DMS53 treated with DMSO at 0.1 percent for 48 hours (cell line): ENCODE measurements around the gene PLTP.
A peak's percentile ranks its signal among the peaks of the same experiment; 100 is the strongest.
"Not testable (repeated sequence)": the region's sequence is repeated elsewhere in the genome, so short reads cannot be mapped to it uniquely, and the experiment has no call there.

Source experiments
- DNase-seq: peaks from one replicate; lab custom pipeline; 2025; ENCODE audit not compliant: unreplicated experiment; lab: John Stamatoyannopoulos, UW

PLTP gene

DNA sequence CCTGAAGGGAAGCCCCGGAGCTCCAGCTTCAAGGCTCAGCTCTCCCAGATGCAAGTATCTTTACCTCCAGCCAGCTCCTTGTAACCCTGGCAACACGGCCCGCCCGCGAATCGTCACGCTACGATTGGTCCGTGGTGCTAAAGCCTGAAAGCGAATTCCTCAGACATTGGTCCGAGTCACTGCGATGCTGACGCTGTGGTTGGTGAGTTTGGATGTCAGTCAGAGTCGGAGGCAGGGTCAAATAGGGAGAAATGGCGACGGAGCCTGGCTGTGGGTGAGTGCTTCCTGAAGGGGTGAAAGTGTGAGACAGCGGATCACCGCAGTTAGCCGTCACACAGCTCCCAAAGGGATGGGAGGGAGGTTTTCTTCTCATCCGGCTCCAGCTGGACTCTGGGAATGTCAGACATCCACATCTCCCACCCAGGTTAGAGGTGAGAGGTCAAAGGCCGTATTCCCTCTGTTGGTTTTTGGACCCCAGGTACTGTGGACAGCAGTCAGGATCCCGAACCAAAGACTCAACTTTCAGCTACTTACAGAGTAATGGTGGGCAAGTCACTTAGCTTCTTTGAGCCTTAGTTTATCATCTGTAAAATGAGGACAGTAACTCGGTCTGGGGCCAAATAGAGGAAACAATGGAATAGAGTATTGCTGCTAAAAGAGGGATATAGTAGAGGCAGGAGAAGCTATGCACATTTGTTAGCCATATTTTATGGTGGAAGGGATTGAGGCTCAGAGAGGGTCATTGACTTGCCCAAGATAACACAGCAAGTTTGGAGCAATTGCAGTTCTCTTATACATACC, 30.8 kb downstream of the PLTP start, which contains the start of gene ZSWIM1:
ZSWIM1 (plus strand) TSS at position 240 of the 801 bp plus-strand sequence. CDS start 1,366 bp downstream, outside the sequence.
- DNase-seq, result peak; percentile 99

DNA sequence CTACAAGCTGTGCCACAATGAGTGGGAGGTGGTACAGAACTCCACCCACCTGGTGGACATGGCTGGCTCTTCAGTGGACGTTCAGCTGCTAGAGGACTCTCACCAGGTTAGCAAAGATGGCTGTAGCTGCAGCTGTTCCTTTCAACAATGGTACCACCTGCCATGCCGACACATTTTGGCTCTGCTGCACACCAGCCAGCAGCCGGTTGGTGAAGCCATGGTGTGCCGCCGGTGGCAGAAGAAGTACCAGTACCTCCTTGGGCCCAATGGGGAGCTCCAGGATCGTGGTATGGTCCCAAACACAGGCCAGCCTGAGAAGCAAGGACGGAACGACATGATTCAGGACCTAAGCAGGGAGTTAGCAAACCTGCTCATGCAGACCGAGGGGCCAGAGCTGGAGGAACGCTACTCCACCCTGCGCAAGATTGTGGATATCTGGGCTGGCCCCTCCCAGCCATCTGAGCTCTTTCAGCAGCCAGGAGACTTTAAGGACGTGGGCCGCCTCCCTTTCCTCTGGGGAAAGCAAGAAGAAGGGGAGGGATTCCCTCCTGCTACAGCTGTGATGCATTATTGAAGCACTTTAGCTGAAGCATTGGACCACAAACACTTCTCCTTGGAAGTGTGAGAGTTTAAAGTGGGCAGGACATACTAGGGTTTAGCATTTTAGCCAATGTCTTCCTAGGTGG, 33.7 kb downstream of the PLTP start:
- no peak for DNase-seq

DNA sequence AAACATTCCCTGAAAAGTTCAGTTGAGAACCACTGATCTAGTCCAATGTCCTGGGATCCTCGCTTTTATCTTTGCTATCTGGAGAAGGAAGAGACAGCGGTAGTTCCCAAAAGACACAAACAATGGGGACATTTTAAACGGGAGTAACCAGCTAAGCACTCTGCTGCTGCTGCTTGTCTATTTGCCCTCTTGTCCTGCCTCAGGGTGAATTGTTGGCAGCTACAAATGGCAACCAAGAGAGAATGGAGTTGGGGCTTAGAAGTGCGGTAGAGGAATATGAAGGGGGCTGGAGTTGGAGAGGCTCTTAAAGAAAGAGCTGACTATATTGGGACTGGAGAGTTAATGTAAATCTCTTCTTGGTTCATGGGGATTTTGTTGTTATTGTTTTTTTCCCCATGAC, 37.4 kb downstream of the PLTP start:
- DNase-seq, result no peak

DNA sequence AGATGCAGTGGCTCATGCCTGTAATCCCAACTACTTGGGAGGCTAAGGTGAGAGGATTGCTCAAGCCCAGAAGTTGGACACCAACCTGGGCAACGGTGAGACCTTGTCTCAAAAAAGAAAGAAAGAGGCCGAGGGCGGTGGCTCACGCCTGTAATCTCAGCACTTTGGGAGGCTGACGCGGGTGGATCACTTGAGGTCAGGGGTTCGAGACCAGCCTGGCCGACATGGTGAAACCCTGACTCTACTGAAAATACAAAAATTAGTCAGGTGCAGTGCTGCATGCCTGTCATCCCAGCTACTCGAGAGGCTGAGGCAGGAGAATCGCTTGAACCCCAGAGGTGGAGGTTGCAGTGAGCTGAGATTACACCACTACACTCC, 37.9 kb downstream of the PLTP start:
- DNase-seq, result not testable (repeated sequence)

DNA sequence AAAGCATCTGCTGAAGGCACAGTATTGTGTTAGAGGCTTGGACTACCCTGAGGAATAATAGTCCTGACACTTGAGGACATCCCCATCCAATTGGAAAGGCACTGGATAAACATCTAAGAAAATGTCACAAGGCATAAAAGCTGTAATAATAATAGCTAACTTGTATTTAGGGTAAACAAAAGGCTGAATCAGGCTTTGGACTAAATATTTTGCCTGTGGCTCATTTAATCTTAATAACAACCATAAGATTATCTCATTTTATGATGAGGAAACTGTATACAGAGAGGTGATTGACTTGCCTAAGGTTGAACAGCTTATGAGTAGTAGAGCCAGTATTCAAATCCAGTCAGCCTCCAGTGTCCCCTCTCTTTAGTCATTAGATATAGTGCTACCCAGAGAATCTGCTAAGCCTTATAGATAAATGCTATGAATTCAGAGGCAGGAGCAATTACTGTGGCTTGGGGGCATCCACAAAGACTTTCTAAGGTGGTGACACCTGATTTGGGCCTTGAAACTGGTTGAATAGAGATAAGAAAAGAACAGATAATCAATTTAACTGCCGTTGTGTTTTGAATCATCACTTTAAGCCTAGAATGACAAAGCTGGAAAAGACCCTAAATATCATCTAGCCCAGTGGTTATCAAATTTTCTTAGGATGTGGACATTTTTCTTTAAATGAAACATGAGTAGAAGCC, 38.4 kb downstream of the PLTP start:
- no peak for DNase-seq

DNA sequence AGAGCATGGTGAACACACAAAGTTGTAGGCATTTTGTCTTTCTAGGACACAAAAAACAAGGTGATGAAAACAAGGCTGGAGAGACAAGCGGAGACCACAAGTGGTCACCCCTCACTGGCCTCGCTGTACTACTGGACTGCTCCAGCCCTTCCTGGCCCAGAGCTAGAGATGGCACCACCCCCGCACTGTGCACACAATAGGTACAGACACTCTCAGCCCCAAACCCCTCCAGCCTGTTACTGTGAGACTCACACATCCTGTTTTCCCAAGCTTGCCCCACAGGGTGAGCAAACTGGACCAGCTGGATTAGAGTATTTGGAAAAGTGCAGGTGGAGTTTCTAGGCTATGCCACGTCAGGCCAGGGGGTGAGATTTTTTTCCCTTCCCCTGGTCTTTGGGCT, 39.3 kb downstream of the PLTP start:
- DNase-seq, result no peak

DNA sequence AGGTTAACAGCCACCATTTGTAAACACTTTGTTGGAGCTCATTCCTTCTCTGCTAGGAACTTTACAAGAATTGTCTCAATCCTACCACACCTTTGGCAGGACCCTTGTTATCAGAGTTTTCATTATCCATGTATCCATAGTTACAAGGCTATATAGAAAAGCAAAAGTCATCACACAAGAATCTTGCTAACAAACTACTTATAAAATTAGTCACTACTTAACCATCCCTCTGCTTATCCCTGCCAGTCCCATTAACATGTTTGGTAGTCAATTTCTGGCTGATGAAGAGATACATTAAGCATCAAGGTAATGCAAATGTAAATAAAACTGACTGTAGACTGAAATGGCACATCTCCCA, 44.2 kb downstream of the PLTP start:
- no peak for DNase-seq

DNA sequence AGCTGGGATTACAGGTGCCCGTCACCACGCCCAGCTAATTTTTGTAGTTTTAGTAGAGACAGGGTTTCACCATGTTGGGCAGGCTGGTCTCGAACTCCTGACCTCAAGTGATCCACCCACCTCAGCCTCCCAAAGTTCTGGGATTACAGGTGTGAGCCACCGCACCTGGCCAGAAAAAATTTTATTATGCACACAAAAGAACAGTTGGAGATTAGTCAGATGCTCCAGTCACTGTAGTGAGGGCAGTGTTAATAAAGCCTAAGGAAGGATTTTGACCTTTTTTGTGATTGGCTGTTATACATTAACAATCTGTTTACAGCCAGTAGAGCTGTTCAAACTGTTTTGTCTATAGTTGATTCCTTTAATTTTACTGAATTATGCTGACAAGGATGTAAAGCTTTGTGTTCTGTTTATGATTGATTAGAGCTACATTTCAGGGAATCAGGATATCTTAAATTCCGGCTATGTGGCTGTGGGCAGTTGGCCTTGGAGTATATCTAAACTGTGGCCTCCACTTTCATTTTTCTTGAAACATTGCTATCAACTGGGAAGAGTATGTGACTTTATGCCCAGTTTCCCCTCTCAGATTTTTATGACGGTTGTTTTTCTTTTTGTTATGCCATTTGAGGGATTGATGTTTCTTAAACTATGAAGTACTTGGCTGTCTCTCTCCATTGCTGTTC, 44.7 kb downstream of the PLTP start:
- DNase-seq, result no peak

DNA sequence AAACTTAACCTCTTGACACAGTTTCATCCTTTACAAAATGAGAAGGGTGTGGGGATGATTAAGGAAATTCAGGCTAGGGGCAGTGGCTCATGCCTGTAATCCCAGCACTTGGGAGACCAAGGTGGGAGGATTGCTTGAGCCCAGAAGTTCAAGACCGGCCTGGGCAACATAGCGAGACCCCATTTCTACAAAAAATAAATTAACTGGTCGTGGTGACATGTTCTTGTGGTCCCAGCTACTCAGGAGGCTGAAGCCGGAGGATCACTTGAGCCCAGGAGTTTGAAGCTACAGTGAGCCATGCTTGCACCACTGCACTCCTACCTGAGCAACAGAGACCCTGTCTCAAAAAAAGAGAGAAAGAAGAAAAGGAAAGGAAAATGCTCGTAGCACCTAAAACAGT, 45.5 kb downstream of the PLTP start:
- no peak for DNase-seq

DNA sequence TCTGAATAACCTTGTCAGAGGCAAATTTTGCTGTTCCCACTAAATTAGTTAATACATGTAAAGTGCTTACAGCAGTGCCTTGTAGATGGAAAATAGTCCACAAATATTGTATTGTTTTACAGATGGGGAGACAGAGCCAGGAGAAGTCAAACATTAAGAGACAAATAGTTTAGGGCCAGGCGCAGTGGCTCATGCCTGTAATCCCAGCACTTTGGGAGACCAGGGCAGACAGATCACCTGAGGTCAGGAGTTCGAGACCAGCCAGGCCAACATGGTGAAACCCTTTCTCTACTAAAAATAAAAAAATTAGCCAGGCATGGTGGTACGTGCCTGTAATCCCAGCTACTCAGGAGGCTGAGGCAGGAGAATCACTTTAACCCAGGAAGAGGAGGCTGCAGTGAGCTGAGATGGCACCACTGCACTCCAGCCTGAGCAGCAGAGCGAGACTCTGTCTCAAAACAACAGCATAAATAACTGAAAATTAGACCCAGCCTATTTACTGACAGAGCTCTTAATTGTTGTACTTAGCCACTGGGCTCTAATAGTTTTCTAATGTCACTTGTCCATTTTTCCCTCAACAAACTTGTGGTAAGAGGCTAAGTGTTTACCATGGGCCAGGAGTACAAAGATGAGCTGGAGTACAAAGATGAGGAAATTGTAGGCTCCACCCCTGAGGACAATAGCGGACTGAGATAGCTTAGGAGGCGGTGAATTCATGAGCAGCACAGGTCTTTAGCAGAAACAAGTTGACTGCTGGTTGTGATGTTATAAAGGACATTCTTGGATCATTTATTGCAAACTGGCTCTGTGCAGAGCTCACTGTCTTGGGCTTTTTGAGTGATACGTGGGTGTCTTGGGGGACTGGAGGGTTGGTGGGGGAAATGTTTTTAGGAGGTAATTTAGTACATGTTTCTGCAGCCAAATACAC, 48.1 kb downstream of the PLTP start:
- DNase-seq, result peak; percentile 4

DNA sequence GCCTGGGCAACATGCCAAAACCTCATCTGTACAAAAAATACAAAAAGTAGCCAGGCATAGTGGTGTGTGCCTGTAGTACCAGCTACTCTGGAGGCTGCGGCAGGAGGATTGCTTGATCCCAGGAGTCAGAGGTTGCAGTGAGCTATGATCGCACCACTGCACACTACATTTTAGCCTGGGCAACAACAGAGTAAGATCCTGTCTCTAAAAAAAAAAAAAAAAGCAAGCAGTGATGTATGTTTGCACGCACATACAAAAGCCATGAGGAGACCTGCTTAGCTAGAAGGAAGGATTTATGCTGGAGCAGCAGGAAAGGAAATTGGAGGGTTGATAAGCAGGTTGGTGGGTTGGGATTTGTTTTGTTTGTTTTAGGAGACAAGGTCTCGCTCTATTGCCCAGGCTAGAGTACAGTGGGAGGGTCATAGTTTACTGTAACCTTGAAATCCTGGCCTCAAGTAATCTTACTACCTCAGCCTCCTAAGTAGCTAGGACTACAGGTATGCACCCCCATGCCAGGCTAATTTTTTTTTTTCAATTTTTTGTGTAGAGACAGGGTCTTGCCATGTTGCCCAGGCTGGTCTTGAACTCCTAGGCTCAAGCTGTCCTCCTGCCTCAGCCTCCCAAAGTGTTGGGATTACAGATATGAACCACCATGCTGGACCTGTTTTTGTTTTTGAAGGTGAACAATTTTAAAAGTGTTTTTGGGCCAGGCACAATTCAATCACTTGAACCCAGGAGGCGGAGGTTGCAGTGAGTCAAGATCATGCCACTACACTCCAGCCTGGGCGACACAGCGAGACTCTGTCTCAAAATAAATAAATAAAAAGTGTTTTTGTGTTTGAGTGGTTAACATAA, 50.5 kb downstream of the PLTP start:
- DNase-seq, result peak; percentile 66

DNA sequence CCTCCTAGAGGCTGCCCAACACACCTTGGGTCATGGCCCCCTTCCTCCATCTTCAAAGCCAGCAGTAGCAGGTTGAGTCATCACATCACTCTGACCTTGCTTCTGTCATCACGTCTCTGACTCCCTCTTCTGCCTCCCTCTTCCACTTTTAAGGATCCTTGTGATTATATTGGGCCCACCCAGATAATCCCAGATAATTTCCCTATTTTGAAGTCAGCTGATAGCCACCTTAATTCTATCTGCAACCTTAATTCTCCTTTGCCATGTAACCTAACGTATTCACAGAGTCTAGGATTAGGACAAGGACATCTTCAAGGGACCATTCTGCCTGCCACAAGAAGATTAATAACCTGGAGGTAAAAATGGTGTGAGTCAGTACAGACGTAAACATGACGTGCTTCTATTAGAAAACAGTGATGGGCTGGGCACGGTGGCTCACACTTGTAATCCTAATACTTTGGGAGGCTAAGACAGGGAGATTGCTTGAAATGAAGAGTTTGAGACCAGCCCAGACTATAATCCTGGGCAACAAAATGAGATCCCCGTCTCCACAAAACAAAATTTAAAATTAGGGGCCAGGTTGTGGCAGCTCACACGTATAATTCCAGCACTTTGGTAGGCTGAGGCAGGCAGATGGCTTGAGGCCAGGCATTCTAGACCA, 51.3 kb downstream of the PLTP start:
- DNase-seq, result no peak

DNA sequence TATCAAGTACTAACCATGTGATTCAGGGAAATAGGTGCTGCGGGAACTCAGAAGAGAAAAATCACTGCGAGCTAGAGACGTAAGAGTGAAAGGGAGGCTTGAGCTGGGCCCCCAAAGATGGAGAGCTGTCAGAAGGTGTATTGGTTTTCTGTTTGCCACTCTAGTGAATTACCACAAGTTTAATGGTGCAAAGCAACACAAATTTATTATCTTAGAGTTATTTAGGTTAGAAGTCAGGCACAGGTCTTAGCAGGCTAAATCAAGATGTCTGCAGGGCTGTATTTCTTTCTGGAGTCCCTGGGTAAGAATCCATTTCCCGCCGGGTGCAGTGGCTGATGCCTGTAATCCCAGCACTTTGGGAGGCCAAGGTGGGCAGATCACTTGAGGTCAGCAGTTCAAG, 52.0 kb downstream of the PLTP start:
- DNase-seq, result no peak

DNA sequence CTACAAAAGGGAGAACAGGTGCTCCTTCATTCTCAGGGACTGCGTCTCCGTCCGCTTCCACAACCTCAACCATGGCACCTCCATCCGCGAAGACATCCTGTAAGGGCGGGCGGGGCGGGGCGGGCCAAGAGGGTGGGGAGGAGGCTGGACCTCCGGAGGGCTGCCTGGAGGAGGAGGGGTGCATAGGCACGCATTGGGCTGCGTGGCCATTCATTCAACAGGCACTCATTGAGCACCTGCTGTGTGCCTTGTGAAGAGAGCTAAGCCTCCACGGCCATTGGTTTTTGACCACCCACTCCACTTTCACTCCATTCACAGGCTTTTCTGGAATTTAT, 54.1 kb downstream of the PLTP start:
- DNase-seq, result peak; percentile 58

DNA sequence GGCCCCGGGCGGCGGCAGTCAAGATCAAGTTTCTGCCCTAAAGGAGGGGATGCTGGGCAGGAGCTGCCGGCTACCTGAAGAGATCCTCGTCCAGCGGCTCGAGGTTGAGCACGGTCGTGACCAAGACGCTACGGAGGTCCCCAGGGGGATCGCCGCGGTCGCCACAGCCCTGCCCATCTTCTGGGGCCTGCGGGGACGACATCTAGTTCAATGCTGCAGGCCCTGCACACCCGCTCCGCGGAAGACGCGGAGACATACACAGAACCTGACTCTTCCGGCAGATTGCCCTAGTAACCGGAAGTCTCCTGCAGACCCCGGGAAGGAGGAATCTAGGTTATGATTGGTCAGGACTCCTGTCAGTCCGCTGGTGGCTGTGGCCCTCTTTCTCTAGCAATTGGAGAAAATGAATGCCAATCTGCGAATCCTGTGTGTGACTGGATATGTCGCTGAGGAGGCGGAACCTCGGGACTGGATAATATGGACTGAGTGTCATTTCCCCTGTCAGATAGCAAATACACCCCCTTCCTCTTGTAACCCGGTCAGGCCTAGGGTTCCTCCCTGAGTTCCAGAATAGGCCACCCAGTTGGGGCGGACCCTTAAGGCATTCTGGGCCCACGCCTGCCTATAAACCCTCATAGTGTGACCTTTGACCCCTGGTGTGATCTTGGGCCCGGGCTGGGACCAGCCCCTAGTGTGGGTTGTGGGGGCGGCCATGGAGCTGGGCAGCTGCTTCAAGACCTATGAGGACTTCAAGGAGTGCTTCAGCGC, 54.7 kb downstream of the PLTP start, which contains the start of the genes ACOT8 and ZSWIM3:
ACOT8 (minus strand) TSS at position 279 of the 768 bp plus-strand sequence; CDS start at position 202, 77 bp downstream.
ZSWIM3 (plus strand) TSS at position 501 of the 768 bp plus-strand sequence; CDS start at position 713, 212 bp downstream.
- peak; percentile 100 for DNase-seq

DNA sequence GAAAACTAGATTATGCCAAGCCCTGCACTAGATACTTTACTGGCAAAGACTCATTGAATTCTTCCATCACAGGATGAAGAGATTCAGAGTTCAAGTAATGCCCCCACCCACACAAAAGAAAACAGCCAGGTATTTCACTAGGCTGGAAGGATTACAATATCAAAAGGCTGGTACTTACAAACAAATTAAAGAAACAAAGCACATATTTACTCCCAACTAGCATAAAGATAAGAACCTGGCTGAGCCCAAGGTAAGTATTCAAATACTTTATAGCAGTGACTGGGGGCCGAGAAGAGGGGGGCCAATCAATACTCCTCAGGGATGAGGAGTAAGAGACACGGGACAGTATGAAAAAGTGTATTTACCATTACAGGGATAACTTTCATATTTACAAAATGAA, 58.5 kb downstream of the PLTP start:
- DNase-seq, result no peak

DNA sequence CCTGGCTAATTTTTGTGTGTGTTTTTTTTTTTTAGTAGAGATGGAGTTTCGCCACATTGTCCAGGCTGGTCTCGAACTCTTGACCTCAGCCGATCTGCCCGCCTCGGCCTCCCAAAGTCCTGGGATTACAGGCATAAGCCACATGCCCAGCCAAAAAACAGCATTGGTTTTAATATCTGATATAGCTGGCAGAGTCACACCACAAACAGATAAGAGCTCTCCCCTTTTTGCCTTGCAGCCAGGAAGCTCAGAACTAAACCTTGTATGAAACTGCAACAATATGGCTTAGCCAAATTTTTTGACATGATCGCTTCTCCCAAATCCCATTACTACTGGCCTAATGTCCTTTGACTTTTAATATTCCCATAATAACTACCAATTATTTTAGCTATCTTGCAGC, 59.6 kb downstream of the PLTP start:
- DNase-seq, result no peak

DNA sequence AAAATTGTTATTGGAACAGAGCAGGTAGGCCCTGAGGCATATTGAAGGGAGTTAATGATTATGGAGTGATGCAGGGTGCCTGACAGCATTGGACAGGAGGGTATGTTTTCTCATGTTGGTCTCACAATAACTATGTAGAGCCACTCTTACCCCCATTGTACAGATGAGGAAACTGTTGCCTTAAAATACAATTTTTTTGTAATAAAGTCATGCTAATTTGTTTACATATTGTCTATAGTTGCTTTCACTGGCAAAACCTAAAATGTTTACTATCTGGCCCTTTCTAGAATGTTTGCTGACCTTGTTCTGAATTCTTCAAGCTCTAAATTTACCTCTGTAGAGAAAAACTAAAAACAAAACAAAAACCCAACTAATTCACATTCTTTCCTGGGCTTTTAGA, 60.5 kb downstream of the PLTP start:
- DNase-seq, result no peak
